HG03520 (cell line): Measurements from ENCODE around the gene ABL1.

ENCODE experiments used
- ATAC-seq: cut with Tn5 transposase; IDR thresholded peaks from one replicate; pipeline ENCODE4 v1.9.1; 2021; ENCODE audit warnings: mild to moderate bottlenecking, moderate library complexity; ENCODE audit not compliant: unreplicated experiment

The ABL1 gene

DNA sequence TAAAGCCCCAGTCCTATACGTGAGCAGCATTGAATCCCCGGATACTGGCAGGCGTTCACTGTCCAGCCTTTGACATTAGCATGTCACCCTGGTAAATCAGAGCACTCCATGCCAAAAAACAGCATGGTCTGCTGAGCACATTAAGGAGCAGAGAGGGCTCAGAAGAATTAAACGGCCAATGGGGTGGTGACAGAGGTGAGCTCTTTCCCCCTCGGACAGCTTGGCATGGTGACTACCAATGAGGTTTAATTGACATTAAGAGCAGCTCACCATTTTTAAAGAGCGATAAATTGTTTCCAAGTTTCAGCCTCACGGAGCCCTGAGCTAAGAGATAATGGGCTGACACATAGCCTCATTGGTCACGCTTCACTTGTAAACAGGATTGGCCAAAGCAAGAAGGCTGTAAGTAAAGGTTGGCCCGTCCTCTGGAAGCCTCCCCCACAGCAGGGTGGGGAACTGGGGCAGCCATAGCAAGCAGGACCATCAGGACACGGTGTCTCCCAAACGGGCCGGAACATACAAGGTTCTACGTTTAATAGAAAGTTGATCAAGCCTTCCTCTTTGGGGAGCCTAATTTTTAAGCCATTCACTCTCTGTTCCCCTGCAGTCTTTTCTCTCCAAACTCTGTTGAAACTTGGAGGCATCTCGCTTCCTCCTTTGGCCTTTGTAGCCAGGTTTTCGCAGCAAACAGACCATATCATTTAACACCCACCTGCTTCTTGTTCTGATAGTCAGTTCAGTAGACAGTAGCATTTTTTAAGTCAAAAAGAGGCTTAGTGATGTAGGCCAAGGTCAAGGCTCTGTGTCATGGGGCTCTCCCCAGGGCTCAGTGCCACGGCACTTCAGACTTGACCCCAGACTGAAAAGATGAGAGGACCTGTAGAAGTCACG lies 35.7 kb downstream of the ABL1 start:
- no peak for ATAC-seq

DNA sequence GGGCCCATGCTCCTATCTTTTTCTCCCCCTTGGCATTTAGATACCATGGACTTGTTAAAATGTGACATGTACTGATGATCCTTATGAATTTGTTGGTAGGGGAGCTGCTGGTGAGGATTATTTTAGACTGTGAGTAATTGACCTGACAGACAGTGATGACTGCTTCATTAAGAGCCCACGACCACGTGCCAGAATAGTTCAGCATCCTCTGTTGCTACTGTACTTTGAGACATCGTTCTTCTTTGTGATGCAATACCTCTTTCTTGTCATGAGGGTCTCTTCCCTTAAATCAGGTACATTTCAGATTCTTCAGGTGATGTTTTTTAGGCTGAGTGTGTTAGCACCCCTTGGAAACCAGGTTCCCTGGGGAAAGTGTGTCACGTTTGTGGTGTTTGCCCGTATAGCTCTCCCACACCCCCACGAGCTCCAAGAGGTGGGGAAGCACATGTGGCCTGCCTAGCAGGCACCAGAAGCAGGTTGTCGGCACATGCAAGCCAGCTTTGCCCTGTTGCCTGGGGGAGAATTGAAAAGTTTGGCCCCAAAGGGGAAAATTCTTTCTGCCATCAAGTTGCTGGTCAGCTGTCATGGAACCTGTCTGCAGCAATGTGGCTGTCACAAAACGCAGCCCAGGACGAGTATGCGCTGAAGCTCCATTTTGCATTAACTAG lies 36.5 kb downstream of the ABL1 start:
- no peak for ATAC-seq

DNA sequence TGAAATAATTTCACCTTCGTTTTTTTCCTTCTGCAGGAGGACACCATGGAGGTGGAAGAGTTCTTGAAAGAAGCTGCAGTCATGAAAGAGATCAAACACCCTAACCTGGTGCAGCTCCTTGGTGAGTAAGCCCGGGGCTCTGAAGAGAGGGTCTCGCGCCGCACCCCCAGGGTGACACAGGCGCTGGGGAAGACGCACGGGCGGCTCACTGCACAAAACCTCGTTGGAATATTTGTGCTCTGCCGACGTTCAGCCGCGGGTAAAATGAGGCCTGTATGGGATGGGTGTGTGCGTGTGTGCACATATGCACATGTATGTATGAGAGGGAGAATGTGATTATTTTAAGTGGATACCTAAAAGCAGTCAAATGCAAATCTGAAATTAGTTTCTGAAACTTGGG lies 37.0 kb downstream of the ABL1 start:
- ATAC-seq: no peak

DNA sequence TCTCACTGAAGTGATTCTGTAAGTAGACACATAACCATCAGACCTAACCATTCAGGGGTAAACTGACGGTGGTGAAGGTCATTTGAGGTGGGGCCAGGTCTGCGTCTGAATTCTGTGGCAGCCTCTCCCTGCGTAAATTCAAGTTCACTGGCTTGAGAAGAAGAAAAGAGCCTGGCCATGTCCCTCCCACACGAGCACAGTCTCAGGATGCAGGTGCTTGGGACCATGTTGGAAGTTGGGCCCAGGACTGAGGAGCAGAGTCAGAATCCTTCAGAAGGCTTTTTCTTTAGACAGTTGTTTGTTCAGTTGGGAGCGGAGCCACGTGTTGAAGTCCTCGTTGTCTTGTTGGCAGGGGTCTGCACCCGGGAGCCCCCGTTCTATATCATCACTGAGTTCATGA lies 37.5 kb downstream of the ABL1 start:
- ATAC-seq: no peak

DNA sequence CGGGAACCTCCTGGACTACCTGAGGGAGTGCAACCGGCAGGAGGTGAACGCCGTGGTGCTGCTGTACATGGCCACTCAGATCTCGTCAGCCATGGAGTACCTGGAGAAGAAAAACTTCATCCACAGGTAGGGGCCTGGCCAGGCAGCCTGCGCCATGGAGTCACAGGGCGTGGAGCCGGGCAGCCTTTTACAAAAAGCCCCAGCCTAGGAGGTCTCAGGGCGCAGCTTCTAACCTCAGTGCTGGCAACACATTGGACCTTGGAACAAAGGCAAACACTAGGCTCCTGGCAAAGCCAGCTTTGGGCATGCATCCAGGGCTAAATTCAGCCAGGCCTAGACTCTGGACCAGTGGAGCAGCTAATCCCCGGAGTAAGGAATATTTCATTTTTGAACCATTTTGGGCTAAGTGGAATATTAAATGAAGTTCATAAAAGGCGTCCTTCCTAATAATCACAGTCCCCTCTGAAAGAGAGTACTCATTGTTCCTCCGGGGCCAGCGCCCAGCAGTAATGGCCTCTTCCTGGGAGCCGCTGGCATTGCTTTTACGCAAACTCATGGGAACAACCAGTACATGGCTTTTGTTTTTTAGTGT lies 38.0 kb downstream of the ABL1 start:
- ATAC-seq: no peak

DNA sequence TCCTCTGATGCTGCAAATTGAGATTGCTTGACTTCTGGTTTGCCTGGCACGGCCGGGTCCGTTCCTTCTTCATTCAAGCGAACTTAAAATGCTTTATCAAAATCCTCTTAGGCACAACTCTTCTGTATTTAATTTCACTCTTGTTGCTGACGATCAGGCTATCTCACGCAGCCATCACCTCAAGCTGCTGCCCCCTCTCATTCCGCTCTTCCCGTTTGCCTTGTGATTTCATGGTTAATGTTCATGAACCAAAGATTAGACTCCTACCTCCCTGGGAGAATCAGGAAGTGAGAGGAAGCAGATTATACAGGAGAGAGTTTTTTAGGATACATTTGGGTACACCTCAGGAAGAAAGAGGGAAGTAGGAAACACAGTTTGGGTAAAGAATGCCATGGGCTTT lies 38.9 kb downstream of the ABL1 start:
- ATAC-seq: no peak

DNA sequence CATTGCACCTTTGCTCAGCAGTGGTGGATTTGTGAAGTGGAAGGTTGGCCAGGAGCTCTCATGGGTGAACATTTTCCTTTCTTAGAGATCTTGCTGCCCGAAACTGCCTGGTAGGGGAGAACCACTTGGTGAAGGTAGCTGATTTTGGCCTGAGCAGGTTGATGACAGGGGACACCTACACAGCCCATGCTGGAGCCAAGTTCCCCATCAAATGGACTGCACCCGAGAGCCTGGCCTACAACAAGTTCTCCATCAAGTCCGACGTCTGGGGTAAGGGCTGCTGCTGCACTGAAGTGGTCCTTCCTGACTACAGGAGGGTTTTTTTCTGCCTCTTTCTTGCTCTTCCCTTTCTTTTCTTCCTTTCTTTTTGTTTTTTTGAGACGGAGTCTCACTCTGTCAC lies 39.7 kb downstream of the ABL1 start:
- no peak for ATAC-seq

DNA sequence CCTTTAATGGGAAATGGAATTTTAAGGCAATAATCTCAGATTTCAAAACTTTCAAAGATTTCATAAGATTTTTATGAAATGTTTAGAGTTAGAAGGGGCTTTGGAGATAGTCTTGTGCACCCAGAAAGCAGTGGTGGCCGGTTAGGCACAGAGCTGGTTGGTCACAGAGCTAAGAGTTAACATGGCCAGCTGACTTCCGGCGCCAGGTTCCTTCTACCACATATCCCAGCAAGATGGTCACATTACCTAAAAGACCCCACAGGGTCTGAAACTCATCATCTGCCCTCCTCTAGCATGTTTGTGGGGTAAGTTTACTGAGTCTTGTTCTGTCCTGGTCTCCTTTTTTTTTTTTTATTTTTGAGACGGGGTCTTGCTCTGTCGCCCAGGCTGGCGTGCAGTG lies 42.2 kb downstream of the ABL1 start:
- ATAC-seq: no peak

DNA sequence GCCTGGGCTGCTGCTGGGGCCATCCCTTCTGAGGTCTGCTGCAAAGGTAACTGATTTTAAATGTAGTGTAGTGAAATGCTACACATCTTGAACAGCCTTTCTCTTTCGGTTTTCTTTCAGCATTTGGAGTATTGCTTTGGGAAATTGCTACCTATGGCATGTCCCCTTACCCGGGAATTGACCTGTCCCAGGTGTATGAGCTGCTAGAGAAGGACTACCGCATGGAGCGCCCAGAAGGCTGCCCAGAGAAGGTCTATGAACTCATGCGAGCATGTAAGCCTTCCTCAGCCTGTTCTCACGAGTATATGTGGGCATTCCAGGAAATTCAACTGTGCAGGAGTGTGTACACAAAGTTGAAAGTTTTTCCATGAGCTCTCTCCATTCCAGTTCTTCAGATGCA lies 43.2 kb downstream of the ABL1 start:
- ATAC-seq: no peak

DNA sequence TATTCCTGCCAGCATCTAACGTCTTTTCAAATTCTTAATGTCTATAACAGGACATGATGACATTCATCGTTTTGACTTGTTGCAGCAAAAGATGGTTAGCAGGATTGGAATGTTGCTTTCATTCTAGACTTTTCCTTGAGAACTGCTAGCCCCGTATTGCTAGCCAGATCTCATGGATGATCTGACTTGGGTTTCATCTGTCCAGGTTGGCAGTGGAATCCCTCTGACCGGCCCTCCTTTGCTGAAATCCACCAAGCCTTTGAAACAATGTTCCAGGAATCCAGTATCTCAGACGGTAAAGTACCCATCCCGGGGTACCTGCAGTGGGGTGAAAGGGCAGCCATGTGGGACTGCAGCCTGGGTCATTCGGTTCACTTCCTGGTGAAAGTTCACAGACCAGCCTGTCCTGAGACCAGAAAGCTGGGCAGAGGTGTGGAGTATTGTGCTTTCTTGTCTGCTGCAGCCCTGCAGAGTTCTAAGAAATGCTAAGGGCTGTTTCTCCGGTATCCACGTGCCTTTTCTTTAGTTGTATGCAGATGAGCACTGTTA lies 44.9 kb downstream of the ABL1 start:
- ATAC-seq: no peak

DNA sequence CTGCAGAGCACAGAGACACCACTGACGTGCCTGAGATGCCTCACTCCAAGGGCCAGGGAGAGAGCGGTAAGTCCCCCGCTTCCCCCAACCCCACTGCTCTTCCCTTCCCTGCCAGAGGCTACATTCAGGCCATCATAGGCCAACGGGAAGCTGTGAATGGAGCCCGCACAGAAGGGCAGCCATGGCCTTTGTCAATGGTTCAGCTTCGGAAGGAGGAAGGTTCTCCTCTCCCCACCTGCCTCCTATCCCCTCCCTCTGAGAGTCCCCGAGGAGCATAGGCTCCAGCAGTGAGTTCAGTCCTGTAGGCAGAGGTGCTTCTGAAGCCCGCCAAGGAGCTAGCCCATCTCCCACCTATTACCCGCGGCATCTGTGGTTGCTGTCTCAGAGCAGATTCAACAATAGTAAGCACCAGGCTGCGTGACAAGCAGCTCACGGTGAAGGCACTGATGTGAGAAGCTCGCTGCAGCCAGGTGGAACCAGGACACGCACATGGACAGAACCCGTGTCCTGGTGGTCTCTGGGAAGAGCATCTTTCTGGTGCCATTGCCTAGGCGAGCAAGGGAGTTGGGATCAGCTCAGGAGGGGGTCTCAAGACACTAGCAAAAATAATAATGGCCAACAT lies 45.7 kb downstream of the ABL1 start:
- ATAC-seq: no peak

DNA sequence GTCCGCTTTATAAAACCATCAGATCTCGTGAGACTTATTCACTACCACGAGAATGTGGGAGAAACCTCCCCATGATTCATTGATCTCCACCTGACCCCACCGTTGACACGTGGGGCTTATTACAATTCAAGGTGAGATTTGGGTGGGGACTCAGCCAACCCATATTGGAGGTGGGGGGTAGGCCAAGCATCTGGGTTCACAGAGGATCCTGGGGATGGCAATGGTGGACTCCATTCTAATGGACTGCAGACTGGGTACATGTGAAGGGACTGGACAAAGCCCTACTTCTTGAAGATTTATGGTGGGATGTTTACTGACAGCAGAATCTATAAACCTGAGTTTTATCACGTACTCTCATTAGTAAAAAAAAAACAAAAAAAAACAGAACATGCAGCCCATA lies 46.5 kb downstream of the ABL1 start:
- ATAC-seq: no peak

DNA sequence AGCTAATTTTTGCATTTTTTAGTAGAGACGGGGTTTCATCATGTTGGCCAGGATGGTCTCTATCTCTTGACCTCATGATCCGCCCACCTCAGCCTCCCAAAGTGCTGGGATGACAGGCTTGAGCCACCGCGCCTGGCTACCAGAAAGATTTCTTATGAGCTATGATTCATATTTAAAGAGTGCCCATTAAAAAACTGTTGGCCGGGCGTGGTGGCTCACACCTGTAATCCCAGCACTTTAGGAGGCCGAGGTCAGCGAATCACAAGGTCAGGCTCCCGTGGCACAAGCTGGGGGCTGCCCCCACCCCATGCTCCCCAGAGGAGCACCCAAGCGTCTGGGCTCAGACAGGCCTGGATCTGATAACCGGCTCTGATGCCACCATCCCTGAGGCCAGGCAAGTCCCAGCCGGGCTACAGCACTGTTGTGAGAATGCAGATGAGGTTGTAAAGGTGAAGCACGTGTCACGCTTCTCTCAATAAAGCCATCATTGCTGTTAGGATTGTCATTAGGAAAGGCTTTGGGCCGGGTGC lies 47.7 kb downstream of the ABL1 start:
- no peak for ATAC-seq

DNA sequence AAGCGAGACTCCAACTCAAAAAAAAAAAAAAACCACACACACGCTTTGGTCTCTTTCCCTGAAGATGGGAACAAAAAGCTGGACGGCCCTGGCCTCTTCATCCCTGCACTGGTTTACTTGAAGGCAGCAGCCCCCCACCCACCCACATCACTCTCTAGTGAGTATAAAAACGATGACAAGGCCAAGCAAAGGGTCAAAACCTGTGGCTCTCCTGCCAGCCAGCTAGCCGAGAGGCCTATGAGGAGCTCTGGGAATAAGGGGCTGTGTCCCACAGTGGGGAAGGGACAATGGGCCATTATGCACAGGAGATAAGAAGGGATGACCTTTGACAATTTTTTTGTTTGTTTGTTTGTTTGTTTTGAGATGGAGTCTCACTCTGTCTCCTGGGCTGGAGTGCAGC lies 48.4 kb downstream of the ABL1 start:
- ATAC-seq: no peak

DNA sequence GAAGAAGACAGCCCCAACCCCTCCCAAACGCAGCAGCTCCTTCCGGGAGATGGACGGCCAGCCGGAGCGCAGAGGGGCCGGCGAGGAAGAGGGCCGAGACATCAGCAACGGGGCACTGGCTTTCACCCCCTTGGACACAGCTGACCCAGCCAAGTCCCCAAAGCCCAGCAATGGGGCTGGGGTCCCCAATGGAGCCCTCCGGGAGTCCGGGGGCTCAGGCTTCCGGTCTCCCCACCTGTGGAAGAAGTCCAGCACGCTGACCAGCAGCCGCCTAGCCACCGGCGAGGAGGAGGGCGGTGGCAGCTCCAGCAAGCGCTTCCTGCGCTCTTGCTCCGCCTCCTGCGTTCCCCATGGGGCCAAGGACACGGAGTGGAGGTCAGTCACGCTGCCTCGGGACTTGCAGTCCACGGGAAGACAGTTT lies 49.1 kb downstream of the ABL1 start:
- no peak for ATAC-seq

DNA sequence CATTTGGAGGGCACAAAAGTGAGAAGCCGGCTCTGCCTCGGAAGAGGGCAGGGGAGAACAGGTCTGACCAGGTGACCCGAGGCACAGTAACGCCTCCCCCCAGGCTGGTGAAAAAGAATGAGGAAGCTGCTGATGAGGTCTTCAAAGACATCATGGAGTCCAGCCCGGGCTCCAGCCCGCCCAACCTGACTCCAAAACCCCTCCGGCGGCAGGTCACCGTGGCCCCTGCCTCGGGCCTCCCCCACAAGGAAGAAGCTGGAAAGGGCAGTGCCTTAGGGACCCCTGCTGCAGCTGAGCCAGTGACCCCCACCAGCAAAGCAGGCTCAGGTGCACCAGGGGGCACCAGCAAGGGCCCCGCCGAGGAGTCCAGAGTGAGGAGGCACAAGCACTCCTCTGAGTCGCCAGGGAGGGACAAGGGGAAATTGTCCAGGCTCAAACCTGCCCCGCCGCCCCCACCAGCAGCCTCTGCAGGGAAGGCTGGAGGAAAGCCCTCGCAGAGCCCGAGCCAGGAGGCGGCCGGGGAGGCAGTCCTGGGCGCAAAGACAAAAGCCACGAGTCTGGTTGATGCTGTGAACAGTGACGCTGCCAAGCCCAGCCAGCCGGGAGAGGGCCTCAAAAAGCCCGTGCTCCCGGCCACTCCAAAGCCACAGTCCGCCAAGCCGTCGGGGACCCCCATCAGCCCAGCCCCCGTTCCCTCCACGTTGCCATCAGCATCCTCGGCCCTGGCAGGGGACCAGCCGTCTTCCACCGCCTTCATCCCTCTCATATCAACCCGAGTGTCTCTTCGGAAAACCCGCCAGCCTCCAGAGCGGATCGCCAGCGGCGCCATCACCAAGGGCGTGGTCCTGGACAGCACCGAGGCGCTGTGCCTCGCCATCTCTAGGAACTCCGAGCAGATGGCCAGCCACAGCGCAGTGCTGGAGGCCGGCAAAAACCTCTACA lies 49.8 kb downstream of the ABL1 start:
- no peak for ATAC-seq

DNA sequence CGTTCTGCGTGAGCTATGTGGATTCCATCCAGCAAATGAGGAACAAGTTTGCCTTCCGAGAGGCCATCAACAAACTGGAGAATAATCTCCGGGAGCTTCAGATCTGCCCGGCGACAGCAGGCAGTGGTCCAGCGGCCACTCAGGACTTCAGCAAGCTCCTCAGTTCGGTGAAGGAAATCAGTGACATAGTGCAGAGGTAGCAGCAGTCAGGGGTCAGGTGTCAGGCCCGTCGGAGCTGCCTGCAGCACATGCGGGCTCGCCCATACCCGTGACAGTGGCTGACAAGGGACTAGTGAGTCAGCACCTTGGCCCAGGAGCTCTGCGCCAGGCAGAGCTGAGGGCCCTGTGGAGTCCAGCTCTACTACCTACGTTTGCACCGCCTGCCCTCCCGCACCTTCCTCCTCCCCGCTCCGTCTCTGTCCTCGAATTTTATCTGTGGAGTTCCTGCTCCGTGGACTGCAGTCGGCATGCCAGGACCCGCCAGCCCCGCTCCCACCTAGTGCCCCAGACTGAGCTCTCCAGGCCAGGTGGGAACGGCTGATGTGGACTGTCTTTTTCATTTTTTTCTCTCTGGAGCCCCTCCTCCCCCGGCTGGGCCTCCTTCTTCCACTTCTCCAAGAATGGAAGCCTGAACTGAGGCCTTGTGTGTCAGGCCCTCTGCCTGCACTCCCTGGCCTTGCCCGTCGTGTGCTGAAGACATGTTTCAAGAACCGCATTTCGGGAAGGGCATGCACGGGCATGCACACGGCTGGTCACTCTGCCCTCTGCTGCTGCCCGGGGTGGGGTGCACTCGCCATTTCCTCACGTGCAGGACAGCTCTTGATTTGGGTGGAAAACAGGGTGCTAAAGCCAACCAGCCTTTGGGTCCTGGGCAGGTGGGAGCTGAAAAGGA lies 50.7 kb downstream of the ABL1 start:
- ATAC-seq: no peak

DNA sequence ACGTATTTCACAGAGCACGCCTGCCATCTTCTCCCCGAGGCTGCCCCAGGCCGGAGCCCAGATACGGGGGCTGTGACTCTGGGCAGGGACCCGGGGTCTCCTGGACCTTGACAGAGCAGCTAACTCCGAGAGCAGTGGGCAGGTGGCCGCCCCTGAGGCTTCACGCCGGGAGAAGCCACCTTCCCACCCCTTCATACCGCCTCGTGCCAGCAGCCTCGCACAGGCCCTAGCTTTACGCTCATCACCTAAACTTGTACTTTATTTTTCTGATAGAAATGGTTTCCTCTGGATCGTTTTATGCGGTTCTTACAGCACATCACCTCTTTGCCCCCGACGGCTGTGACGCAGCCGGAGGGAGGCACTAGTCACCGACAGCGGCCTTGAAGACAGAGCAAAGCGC lies 51.9 kb downstream of the ABL1 start:
- ATAC-seq: no peak
